Neural cell (in vitro differentiated cells): ENCODE results near the gene C12orf75.

Experiments used
- POLR2AphosphoS5 ChIP-seq: IDR thresholded peaks from 2 replicates; pipeline ENCODE4 v1.6.1; 2012
- SMC3 ChIP-seq: fragments of 450-650 bp; conservative IDR thresholded peaks from 2 replicates; pipeline ENCODE4 v1.6.1; 2014; ENCODE audit warnings: antibody characterized with exemption, mild to moderate bottlenecking, moderate library complexity; ENCODE audit not compliant: poor library complexity
- TF ChIP-seq, protein P1 (sequence below): fragments of 450-650 bp; IDR thresholded peaks from 2 replicates; pipeline ENCODE4 v1.5.1; 2014; ENCODE audit warnings: antibody characterized with exemption, mild to moderate bottlenecking, moderate library complexity; ENCODE audit not compliant: poor library complexity, severe bottlenecking

DNA sequence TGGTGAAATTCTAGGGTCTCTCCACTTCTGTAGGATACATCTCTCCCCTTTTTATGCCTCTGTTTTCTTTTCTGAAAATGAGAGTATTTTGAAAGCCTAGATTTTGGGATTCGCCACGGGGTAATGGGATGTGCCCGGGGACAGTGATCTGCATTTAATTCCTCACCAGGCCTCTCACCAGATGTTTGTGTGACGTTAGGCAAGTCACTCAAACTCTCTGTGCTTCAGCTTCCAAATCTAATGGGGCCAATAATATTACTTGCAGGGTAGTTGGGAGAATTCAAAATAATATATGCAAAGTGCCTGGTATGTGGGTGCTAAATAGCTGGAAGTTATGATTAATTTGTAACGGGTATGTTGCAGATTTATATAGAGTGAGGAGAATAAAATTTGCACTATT is 78.8 kb downstream of the C12orf75 start:
- TF ChIP-seq, protein P1, sequence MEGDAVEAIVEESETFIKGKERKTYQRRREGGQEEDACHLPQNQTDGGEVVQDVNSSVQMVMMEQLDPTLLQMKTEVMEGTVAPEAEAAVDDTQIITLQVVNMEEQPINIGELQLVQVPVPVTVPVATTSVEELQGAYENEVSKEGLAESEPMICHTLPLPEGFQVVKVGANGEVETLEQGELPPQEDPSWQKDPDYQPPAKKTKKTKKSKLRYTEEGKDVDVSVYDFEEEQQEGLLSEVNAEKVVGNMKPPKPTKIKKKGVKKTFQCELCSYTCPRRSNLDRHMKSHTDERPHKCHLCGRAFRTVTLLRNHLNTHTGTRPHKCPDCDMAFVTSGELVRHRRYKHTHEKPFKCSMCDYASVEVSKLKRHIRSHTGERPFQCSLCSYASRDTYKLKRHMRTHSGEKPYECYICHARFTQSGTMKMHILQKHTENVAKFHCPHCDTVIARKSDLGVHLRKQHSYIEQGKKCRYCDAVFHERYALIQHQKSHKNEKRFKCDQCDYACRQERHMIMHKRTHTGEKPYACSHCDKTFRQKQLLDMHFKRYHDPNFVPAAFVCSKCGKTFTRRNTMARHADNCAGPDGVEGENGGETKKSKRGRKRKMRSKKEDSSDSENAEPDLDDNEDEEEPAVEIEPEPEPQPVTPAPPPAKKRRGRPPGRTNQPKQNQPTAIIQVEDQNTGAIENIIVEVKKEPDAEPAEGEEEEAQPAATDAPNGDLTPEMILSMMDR, result no peak
- no peak for TF ChIP-seq POLR2AphosphoS5
- TF ChIP-seq SMC3, result no peak
